HG02943 (cell line): ENCODE results near the gene MAP3K6.

ENCODE experiments used
- ATAC-seq: cut with Tn5 transposase; IDR thresholded peaks from one replicate; pipeline ENCODE4 v1.9.1; 2021; ENCODE audit warnings: mild to moderate bottlenecking, low read depth, moderate library complexity; ENCODE audit not compliant: unreplicated experiment

Gene MAP3K6

GRCh38 chr1:27358038-27358927 lies 8.5 kb downstream of the MAP3K6 start:
- ATAC-seq, result no peak

- peak; percentile 54 for ATAC-seq
These were observed 9.3 kb downstream of the MAP3K6 start for GRCh38 chr1:27357281-27358037.

DNA sequence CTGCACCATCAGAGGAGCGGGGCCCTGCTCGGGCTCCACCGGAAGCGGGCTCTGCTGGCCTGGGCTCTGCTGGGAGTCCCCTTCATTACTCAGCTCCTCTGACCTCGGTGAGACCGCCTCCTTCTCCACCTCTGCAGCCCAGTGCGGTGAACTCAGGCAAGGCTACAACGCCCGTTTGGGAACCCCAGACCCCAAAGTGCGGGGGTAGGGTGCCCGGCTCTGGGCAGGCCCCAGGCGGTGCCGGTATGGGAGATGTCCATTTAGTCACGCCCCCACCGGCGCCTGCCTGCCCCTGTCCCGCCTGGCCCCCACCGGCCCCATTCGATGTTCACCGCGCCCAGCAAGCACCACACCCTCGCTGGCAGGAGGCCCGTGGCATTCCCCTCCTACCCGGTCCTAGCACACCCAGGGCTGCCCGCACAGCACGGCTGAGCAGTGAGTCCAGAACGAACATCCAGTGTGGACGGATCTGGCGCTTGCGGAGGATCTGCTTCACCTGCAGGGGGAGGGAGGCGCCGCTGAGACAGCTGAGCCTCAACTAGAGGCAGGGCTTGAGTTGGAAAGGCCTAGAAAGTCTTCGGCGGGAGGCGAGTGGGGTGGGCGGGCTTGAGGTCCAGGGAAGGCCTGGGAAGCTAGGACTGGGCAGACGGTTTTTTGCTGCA lies 10.0 kb downstream of the MAP3K6 start:
- no peak for ATAC-seq

- ATAC-seq, result no peak
These were observed 10.5 kb downstream of the MAP3K6 start for GRCh38 chr1:27356277-27356618.

- no peak for ATAC-seq
These were observed 11.1 kb downstream of the MAP3K6 start for GRCh38 chr1:27355683-27356082.

DNA sequence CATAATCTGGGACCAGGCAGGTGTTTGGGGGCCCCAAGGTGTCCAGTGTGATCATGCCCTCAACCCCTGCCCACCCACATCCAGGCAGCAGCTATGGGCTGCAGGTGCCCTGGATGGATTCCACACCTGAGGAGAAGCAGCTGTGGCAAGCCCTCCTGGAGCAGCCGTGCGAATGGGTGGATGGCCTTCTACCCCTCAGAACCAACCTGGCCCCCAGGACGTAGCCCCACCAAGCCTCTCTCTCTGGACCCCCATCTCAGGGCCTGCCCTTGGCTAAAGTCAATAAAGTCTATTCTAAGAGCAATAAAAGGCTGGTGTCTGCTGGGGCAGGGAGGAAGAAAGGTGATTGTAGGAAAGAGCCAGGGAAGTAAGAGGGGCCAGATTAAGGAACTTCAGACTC lies 13.1 kb downstream of the MAP3K6 start:
- no peak for ATAC-seq

- ATAC-seq, result no peak
These were observed 13.6 kb downstream of the MAP3K6 start for GRCh38 chr1:27353166-27353565.

DNA sequence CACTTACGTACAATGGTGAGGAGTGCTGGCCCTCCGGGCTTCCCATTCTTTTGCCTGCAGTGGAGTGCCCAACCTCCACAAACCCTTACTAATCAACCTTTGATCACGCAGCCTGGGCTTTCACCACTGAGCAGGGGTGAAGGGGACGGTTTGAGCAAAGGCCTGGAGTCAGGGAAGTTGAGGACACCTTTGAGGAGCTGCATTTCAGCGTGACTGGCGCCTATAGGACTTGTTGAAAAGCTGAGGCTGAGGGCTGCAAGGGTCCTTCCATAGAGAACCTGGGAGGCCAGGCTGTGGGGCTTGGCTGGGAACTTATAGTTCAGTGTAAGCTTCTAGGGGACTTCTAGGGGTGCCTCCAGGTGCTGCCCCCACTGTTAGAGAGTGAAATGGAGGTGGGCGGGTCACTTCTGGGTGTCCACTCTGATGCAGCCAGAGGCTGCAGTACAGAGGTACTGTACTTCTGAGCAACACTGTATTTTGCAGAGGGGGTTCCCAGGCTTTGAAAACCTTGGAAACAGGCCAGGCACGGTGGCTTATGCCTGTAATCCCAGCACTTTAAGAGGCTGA lies 15.1 kb downstream of the MAP3K6 start:
- ATAC-seq, result no peak

- no peak for ATAC-seq
These were observed 15.9 kb downstream of the MAP3K6 start for GRCh38 chr1:27350663-27351540.

DNA sequence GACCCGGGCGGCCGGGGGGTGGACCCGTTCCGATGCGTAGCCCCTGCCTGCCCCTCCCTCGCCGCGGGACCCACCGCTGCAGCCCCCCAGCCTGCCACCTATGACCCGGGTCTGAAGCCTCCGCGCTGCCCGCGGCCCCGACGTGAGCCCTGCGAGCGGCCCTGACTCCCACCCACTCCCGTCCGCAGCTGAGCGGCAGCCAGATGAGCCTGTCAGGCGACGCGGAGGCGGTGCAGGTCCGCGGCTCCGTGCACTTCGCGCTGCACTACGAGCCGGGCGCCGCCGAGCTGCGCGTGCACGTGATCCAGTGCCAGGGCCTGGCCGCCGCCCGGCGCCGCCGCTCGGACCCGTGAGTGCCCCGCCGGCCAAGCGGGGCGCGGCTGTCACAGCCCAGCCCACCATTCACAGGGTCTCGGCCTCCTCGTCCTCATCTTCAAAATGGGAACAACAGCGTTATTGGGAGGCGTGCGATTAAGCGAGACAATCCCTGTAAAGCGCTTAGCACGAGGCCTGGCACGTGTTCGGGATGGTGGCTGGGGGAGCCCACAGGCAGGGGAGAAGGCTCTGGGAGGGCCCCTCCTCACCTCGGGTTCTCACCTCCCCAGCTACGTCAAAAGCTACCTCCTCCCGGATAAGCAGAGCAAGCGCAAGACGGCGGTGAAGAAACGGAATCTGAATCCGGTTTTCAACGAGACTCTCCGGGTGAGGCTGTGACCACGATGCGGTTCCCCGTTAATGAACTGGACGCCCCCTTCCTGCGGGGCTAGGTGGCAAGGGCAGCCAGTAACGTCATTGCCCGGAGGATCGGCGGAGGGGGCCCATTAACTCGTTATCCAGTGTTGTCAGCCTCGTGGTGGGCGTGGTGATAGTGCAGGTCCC lies 16.7 kb downstream of the MAP3K6 start:
- ATAC-seq, result no peak

DNA sequence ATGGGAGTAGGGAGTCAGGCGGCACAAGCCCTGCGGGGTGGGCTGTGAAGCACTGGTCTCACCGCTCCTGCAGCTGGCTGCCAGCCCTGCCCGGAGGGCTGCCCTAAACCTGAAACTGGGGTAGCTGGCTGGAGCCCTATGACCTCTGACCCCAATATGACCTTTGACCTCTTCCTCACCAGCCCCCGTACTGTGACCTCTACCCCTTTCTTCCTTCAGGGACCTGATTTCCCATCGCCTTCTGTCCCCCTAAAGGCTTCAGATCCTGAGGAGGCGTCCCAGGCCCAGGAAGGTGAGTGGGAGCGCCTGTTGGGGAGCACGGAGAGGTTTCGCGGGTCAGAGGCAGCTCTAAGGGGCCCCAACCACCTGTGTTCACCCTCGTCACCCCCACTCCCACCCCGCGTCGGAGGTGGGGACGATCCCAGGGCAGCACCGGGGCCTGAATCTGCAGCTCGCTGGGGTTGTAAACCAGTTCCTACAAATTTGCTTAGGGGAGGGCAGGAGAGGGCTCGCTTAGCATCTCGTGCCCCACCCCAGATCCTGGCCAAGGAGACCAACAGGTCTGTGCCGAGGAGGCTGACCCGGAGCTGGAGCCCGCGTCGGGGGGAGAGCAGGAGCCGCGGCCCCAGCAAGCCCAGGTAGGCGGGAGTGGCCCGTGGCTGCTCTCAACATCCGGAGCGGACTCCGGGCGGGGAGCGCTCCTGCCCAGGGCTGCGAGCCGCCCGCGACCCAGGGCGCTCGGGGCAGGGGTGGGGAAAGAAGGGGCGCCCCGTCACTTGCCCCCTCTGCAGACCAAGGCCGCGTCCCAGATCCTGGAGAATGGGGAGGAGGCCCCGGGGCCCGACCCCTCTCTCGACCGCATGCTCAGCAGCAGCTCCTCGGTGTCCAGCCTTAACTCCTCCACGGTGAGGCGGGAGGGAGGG lies 17.6 kb downstream of the MAP3K6 start:
- ATAC-seq, result no peak

- no peak for ATAC-seq
These were observed 19.7 kb downstream of the MAP3K6 start for GRCh38 chr1:27346991-27347624.

GRCh38 chr1:27346357-27346756 lies 20.4 kb downstream of the MAP3K6 start:
- no peak for ATAC-seq

GRCh38 chr1:27345272-27345671 lies 21.5 kb downstream of the MAP3K6 start:
- ATAC-seq, result no peak

GRCh38 chr1:27343639-27344025 lies 23.1 kb downstream of the MAP3K6 start:
- ATAC-seq, result no peak

GRCh38 chr1:27342778-27343638 lies 23.8 kb downstream of the MAP3K6 start:
- ATAC-seq, result no peak

DNA sequence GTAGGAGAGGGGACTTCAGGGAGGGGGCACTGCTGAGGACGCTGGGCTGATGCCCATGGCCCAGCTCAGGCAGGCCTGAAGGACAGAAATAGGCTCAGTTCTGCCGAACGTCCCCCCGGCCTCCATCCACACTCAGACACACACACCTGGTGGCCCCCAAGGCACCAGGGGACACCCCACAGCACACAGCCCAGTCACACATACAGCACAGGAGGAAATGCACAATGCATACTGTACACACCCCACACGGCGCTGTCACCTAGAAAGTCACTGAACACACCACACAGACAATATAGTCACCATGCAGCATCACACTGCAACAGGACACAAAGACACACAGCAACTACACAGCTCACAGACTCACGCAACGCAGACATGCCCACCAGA lies 24.4 kb downstream of the MAP3K6 start:
- no peak for ATAC-seq
